GM12878 (cell line): ENCODE results near the gene RIT2.

Experiments
- EZH2 ChIP-seq: IDR thresholded peaks from 2 replicates; pipeline ENCODE4 v1.6.1; 2012; ENCODE audit warnings: low read depth, mild to moderate bottlenecking, control low read depth, inconsistent platforms, low read length, borderline replicate concordance; ENCODE audit not compliant: control insufficient read depth
- POLR2AphosphoS5 ChIP-seq: IDR thresholded peaks from 2 replicates; pipeline ENCODE4 v1.6.1; 2011; ENCODE audit warnings: mild to moderate bottlenecking, low read length, inconsistent platforms
- REST ChIP-seq: IDR thresholded peaks from 2 replicates; pipeline ENCODE4 v1.6.1; 2012; ENCODE audit warnings: mild to moderate bottlenecking, low read depth, low read length

DNA sequence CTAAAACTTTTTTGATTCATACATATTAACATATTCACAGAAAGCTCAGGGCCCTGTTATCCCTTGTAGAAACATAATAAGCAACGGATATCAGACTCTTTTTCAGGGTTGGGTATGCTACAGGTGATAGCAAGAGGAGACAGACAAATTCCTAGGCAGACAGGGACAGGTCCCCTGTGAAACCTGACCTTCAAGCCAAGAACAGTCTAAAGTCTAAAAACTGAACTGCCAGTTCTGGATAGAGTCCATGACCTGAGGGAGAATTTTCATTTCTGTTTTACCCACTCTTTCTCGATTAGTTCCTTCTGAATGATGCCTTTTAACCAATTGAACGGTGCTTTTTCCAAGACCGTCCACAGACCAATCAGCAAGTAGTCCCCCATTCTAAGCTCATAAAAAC, 54.2 kb downstream of the RIT2 start:
- TF ChIP-seq POLR2AphosphoS5 = no peak
- no peak for TF ChIP-seq REST
- no peak for TF ChIP-seq EZH2
